AG10803 (cell line): Measurements from ENCODE around the gene SLC23A2.
A peak's percentile ranks its signal among the peaks of the same experiment; 100 is the strongest.

Experiments
- DNase-seq: peaks from one replicate; pipeline ENCODE4 v3.0.0; 2010; ENCODE audit warnings: low read depth
- H3K4me3 ChIP-seq: 2 replicates; pipeline ENCODE4 v1.5.1; 2011; ENCODE audit warnings: mild to moderate bottlenecking, low read length, control low read depth
- TF ChIP-seq, protein P1 (sequence below): conservative IDR thresholded peaks from 2 replicates; pipeline ENCODE4 v1.5.1; 2011; ENCODE audit warnings: mild to moderate bottlenecking, low read length, control low read depth, inconsistent platforms

Gene SLC23A2

DNA sequence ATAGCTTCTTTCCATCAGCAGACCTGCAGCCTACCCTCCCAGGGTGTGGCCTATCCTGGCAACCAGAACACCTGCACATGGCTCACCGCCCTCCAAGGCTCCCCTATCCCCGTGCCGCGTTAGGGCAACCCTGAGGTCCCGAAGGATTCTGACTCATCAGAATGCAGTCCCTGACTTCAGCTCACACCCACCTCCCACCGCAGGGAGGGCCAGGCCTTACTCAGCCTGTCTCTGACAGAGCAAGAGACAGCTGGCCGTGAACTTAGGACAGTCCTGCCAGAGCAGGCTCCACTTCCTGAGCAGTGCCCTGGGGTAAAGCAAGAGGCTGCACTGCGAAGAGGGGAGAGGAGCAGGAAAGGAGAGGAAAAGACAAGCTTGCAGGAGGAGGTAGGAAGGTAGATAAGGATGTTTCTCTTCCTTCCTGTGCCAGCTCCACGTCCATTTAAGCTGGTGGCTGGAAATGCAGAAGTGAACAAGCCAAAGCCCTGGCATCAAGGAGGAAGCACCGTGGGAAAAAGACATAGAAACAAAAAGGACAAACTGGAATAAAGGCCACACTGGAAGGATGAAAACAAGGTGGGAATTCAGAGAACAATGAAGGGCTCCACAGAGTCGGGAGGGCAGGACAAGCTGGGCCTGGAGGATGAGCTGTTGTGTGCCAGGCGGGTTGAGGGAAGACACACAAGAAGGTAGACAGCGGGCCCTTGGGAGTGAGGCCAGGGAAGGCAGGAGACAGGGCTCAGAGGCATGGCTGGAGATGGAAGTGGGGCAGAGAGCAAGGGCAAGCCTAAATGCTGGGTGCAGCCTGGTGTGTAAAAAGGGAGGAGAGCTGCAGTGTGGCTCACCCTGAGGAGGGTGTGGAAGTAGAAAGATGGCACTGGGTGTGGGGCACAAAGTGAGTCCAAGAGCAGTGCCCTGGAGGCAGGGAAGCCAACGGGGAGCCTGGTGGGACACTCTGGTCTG, 102.7 kb downstream of the SLC23A2 start:
- DNase-seq, result peak; percentile 63
- TF ChIP-seq, protein P1, sequence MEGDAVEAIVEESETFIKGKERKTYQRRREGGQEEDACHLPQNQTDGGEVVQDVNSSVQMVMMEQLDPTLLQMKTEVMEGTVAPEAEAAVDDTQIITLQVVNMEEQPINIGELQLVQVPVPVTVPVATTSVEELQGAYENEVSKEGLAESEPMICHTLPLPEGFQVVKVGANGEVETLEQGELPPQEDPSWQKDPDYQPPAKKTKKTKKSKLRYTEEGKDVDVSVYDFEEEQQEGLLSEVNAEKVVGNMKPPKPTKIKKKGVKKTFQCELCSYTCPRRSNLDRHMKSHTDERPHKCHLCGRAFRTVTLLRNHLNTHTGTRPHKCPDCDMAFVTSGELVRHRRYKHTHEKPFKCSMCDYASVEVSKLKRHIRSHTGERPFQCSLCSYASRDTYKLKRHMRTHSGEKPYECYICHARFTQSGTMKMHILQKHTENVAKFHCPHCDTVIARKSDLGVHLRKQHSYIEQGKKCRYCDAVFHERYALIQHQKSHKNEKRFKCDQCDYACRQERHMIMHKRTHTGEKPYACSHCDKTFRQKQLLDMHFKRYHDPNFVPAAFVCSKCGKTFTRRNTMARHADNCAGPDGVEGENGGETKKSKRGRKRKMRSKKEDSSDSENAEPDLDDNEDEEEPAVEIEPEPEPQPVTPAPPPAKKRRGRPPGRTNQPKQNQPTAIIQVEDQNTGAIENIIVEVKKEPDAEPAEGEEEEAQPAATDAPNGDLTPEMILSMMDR, result no peak
- no peak overlapping the region for H3K4me3 ChIP-seq

DNA sequence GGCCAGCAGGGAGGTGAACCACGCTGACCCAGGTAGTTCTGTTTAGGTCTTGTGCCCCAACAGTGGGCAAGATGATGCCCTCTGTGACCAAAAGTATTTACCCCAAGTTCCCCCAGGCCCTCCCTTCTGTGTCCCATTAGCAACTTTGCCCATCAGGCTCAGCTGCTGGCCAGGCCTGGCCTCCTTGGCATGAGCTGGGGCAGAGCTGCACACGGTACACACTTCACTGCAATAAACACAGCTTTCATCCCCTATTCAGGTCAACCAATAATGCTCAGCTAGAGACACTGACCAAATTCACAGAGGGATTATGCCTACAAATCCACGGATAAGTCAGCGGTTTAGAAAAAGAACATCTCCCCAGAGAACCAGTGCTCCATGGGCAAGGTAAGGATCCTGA, 103.7 kb downstream of the SLC23A2 start:
- DNase-seq, result no peak
- TF ChIP-seq, protein P1, result no peak
- H3K4me3 ChIP-seq, result no peak overlapping the region

DNA sequence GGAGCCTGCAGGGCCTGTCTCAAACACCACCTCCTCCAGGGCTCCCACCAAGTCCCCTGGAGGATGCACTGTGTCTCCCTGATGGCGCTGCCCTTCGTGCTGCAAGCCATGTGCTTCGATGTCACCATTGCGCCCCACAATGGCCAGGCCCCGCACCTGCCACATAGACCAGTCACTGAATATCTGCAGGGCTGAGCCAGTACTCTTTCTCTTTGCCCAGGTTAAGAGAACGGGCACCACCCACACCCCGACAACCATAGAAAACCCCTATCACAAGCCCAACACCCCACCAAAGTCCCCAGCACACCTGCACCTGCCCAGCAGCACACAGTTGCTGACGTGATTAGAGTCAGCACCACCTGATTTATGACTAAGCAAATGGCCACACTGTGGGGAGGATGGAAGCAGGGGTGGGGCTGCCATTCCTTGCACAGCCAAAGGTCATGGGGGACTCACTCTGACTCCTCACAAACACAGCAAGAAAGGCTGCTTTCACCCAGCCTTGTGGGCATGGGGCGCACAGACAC, 104.3 kb downstream of the SLC23A2 start:
- DNase-seq, result no peak
- TF ChIP-seq, protein P1, result no peak

DNA sequence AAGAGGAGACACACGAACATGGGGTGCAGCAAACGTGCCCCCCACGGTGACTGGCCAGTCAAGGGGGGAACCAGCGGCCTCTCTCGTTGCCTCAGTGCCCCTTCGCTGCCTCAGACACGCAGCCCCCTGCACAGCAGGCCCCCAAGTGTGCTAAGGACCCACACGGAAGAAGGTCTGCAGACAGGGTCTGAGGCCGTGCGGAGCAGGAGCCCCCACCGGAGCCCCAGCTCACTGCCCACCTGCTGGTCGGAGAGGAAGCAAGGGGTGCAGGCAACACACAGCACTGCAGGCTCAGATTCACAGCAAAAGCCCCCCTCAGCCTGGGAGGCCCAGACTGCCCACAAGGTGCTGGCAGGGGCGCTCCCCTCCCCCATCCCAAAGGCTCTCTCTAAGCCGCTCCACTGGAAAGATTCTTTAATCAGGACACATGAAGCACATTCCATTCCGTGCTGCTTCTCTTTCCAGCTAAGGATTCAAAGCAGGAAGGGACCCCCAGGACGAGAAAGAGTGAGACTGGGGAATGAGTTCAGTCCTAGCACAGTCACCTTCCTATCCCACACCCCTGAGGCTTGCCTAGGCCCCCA, 105.1 kb downstream of the SLC23A2 start:
- TF ChIP-seq, protein P1, result no peak
- no peak for DNase-seq
- no peak overlapping the region for H3K4me3 ChIP-seq

More for the DNA sequence above, 104.3 kb downstream of the SLC23A2 start:
- no peak overlapping the region for H3K4me3 ChIP-seq

DNA sequence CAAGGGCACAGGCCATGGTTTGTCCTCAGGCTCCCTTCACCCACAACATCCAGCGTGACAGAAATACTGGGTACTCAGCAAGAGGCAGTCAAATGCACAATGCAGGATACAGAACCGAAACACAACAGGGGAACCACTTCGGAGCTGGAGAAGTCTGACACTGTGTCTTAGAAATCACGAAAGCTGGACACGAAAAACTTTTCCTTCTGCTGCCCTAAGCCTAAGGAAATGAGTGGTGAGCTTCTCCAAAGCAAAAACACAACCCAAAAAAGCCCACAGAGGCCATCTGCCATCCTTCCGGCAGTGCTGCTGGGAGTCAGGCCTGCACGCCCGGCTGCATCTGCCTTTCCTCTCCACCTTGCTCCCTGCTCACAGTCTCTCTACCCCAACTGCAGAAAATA, 106.3 kb downstream of the SLC23A2 start:
- TF ChIP-seq, protein P1, result no peak
- DNase-seq, result no peak
- H3K4me3 ChIP-seq, result no peak overlapping the region

DNA sequence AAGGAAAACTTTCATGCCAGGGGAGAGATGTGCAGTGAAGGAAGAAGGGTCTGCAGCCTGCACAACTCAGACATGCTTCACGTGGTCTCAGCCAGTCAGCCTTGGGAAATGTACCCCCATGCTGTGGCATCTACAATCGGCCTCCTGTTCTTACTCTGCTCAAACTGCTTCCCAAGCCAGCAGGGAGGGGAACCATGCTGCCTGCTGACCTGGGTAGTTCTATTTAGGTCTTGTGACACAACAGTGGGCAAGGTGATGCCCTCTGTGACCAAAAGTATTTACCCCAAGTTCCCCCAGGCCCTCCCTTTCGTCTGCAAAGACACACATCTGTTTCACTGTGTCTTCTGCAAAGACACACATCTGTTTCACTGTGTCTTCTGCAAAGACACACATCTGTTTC, 106.9 kb downstream of the SLC23A2 start:
- H3K4me3 ChIP-seq, result no peak overlapping the region
- TF ChIP-seq, protein P1, result no peak
- no peak for DNase-seq
